Upper lobe of right lung (tissue), 1 donor: ENCODE data around the gene GCK. TPM values are rescaled to one million over a fixed set of nuclear protein-coding genes. Genes with fewer than 3 reads are reported as not detected.
"Not testable (repeated sequence)": the region's sequence is repeated elsewhere in the genome, so short reads cannot be mapped to it uniquely, and the experiment has no call there.

Experiments used
- ATAC-seq: fragments of 200-7000 bp; cut with Tn5 transposase; one replicate; pipeline ENCODE4 v1.9.1; 2020; ENCODE audit warnings: mild to moderate bottlenecking, moderate library complexity
- DNase-seq: peaks from one replicate; pipeline ENCODE4 v3.0.0-alpha.2; 2020
- H3K27ac ChIP-seq: fragments of 200-600 bp; one replicate; pipeline ENCODE4 v1.8.0; 2022
- H3K27me3 ChIP-seq: fragments of 200-600 bp; one replicate; pipeline ENCODE4 v1.8.0; 2022; ENCODE audit warnings: mild to moderate bottlenecking
- H3K36me3 ChIP-seq: fragments of 200-600 bp; one replicate; pipeline ENCODE4 v1.8.0; 2022
- H3K4me1 ChIP-seq: fragments of 200-600 bp; one replicate; pipeline ENCODE4 v1.8.0; 2022
- H3K4me3 ChIP-seq: fragments of 200-600 bp; one replicate; pipeline ENCODE4 v1.8.0; 2022; ENCODE audit warnings: mild to moderate bottlenecking
- H3K9me3 ChIP-seq: fragments of 200-600 bp; one replicate; pipeline ENCODE4 v1.8.0; 2022
- intact Hi-C: fragments of 100-400 bp; cut with DNase I; formaldehyde crosslinking; loops from one replicate; pipeline ENCODE4 v1.11.0; 2022
- total RNA-seq: library from RNA; stranded (reverse); fragmentation: NEBNext Ultra II Directional; extraction: Animal tissue kit (Norgen Biotek cat#: 25700); gene quantifications from one replicate; pipeline ENCODE4 v1.2.1, GENCODE V29; 2021
- TF ChIP-seq, protein P1 (sequence below): fragments of 200-600 bp; IDR thresholded peaks from one replicate; pipeline ENCODE4 v1.8.0; 2022; ENCODE audit warnings: antibody characterized with exemption
- donor health status: DM: no; HTN: yes; CAD: no; lungs with severe emphysema.

The GCK gene
- total RNA-seq, 1 donor from 2014 or later = 0.23 TPM

GRCh38 chr7:44173911-44174693 lies 15.1 kb downstream of the GCK start:
- no peak for DNase-seq
- no peak overlapping the region for H3K4me3 ChIP-seq
- no peaks in the 10 kb centered on the region for H3K4me1 ChIP-seq
- no peak overlapping the region for H3K27ac ChIP-seq
- H3K27me3 ChIP-seq = no peaks in the 10 kb centered on the region
- ATAC-seq = no peak
- H3K36me3 ChIP-seq = no peaks in the 10 kb centered on the region
- TF ChIP-seq, protein P1, sequence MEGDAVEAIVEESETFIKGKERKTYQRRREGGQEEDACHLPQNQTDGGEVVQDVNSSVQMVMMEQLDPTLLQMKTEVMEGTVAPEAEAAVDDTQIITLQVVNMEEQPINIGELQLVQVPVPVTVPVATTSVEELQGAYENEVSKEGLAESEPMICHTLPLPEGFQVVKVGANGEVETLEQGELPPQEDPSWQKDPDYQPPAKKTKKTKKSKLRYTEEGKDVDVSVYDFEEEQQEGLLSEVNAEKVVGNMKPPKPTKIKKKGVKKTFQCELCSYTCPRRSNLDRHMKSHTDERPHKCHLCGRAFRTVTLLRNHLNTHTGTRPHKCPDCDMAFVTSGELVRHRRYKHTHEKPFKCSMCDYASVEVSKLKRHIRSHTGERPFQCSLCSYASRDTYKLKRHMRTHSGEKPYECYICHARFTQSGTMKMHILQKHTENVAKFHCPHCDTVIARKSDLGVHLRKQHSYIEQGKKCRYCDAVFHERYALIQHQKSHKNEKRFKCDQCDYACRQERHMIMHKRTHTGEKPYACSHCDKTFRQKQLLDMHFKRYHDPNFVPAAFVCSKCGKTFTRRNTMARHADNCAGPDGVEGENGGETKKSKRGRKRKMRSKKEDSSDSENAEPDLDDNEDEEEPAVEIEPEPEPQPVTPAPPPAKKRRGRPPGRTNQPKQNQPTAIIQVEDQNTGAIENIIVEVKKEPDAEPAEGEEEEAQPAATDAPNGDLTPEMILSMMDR = no peak
- H3K9me3 ChIP-seq = no peaks in the 10 kb centered on the region
- intact Hi-C loops = no loop called here

DNA sequence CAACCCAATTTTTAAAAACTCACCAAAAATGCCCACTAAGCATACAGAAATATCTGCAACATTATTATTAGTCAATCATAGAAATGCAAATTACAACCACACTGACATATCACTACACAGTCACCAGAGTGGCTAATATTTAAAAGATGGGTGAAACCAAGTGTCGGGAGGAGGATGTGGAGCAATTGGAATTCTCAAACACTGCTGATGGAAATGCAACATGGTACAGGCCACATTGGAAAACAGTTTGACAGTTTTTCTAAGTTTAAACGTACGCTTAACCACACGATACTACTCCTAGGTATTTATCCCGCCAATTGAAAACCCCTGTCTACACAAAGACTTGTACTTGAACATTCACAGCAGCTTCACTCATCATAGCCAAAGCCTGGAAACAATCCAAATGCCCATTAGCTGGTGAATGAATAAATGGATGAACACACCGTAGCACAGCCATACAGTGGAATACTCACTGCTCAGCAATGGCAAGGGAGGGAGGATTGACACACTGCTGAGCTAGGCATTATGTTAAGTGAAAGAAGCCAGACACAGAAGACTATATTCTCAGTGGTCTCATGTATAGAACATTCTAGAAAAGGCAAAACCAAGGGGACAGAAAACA lies 16.3 kb downstream of the GCK start:
- no peak for ATAC-seq
- H3K27me3 ChIP-seq = no peaks in the 10 kb centered on the region
- H3K27ac ChIP-seq = no peak overlapping the region
- intact Hi-C loops = no loop called here
- H3K4me1 ChIP-seq = no peaks in the 10 kb centered on the region
- no peaks in the 10 kb centered on the region for H3K36me3 ChIP-seq
- no peaks in the 10 kb centered on the region for H3K9me3 ChIP-seq
- TF ChIP-seq, protein P1 = no peak
- no peak overlapping the region for H3K4me3 ChIP-seq
- DNase-seq = no peak

DNA sequence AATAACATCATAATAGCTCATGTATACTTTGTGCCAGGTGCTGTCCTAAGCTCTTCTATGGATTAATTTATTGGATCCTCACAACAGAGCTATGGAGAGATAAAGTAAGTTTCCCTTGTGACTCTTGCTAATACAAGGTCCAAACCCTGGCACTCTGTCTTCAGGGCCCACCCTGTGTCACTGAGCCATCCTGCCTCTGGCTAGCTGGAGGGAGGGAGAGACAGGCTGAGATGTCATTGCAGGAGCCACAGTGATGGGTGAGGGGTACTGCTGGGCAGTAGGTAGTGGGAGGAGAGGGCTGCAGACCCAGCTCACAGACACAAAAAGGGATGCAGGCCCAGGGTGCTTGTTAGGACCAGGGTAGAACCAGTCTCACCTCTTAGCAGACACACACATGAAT lies 16.9 kb downstream of the GCK start:
- Histone ChIP-seq H3K4me3 (no peak overlapping the region), H3K36me3 (no peaks in the 10 kb centered on the region), H3K4me1 (no peaks in the 10 kb centered on the region), H3K9me3 (no peaks in the 10 kb centered on the region), H3K27ac (no peak overlapping the region), H3K27me3 (no peaks in the 10 kb centered on the region)
- intact Hi-C loops = no loop called here
- ATAC-seq (no peak), DNase-seq (peak; percentile 15)
- TF ChIP-seq, protein P1 = no peak

DNA sequence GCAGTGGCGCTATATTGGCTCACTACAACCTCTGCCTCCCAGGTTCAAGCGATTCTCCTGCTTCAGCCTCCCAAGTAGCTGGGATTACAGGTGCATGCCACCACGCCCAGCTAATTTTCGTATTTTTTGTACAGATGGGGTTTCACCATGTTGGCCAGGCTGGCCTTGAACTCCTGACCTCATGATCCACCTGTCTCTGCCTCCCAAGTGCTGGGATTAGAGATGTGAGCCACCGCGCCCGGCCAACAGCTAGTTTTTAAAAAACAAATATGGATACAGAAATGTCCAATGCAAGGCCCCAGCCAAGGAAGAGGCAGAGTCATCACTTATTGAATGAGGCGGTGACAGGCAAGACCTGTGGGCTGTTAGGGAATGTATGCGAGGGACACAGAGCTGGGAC lies 17.3 kb downstream of the GCK start:
- H3K27ac ChIP-seq, H3K9me3 ChIP-seq, intact Hi-C loops, H3K4me3 ChIP-seq, H3K36me3 ChIP-seq, ATAC-seq, H3K4me1 ChIP-seq, H3K27me3 ChIP-seq: not testable (repeated sequence)
- DNase-seq = peak; percentile 31

DNA sequence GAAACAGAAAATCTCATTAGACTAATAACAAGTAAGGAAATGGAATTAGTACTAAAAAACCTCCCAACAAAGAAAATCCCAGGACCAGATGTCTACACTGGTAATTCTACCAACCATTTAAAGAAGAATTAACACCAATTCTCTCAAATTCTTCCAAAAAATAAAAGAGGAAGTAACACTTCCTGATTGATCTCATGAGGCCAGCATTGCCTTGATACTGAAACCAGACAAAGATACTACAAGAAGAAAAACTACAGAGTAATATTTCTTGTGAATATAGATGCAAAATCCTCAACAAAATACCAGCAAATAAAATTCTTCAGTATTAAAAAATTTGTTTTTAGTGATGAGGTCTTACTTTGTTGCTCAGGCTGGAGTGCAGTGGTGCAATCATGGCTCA lies 21.3 kb downstream of the GCK start:
- Histone ChIP-seq H3K9me3 (no peaks in the 10 kb centered on the region), H3K27ac (no peak overlapping the region), H3K36me3 (no peaks in the 10 kb centered on the region), H3K4me1 (no peaks in the 10 kb centered on the region), H3K27me3 (no peaks in the 10 kb centered on the region), H3K4me3 (no peak overlapping the region)
- intact Hi-C loops = no loop called here
- DNase-seq = no peak
- TF ChIP-seq, protein P1 = no peak
- no peak for ATAC-seq

GRCh38 chr7:44163591-44163990 lies 25.6 kb downstream of the GCK start:
- Histone ChIP-seq H3K36me3 (no peaks in the 10 kb centered on the region), H3K27me3 (no peaks in the 10 kb centered on the region), H3K27ac (no peak overlapping the region), H3K4me1 (no peaks in the 10 kb centered on the region), H3K9me3 (no peaks in the 10 kb centered on the region), H3K4me3 (no peak overlapping the region)
- no peak for ATAC-seq
- TF ChIP-seq, protein P1 = no peak
- no peak for DNase-seq
- intact Hi-C loops = no loop called here
